H4 (cell line): ENCODE results near the gene RHOT2. TPM values are rescaled to one million over a fixed set of nuclear protein-coding genes. Genes with fewer than 3 reads are reported as not detected.
A peak's percentile ranks its signal among the peaks of the same experiment; 100 is the strongest.

ENCODE experiments used
- DNase-seq: peaks from one replicate; pipeline ENCODE4 v3.0.0-alpha.2; 2015; ENCODE audit warnings: low spot score
- total RNA-seq: library from RNA; depleted of rRNA; stranded (reverse); fragments of >200 nt; shearing (Covaris generic); gene quantifications from 2 replicates; pipeline ENCODE4 v1.2.3, GENCODE V29; 2014; rRNA removed

Gene RHOT2
- total RNA-seq = 6.5 and 32.0 TPM in 2 replicates

DNA sequence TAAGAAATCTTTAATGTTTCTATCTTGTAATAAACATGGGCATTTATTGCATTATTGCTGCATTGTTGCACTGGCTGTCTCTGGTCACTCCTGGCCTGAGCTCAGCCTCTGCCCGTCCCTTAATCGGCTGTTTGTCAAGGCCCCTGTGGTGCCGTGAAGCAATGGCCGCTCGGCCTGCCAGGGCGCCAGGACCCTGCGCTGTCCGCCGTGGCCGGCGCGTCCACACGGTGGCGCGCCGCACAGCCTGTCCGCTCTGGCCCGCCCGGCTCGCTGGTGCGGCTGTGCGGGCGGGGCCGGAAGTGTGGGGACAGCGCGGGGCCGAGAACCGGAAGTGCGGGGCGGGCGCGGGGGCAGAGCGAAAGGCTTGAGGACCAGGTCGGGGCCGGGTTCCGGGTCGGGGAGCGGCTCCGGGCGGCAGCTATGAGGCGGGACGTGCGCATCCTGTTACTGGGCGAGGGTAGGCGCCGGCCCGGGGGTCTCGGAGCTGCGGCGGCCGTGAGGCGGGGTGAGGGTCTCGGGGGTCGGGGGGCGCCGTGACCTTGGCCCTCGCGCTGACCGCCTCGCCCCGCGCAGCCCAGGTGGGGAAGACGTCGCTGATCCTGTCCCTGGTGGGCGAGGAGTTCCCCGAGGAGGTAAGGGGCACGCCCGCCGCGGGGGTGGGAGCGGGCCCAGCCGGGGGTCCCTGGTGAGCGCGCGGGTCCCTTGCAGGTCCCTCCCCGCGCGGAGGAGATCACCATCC lies at the start of gene RHOT2:
Gene RHOT2, plus strand, starts transcription at position 353 of the 739 bp plus-strand sequence. Its CDS starts 68 bp downstream, at position 421.
- peak; percentile 70 for DNase-seq

DNA sequence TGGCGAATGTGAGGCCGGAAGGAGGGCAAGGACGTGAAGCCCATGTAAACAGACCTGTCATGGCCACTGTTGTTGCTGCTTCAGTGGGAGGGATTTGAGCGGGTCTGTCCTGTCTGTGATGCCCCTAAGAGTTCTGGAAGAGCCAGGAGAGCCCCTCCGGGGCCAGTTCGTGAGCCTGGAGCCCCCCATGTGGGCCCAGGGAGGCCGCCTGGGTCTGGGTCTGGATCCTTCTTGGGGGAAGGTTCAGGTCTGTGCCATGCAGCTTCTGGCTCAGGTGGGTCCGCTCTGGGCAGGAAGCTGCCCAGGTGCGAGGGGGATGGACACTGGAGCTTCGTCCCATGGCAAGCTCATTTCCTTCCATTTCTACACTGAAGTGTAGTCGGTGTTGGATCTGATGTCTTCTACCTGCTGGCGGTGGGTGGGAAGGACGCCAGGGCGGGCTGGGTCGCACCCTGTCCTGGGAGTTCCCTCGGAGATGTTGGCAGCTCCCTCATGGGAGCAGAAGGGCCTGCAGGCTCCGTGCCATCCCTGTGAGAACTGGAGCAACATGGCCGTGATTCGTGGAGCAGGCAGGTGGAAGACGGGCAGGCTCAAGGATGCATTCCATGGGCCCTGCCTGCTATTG lies 48.3 kb upstream of the RHOT2 start:
- no peak for DNase-seq

GRCh38 chr16:620700-621525 lies 47.0 kb upstream of the RHOT2 start:
- DNase-seq = no peak

- DNase-seq = no peak
Observed at GRCh38 chr16:621526-622105, 46.3 kb upstream of the RHOT2 start.

- DNase-seq = no peak
Observed at GRCh38 chr16:622920-623280, 45.0 kb upstream of the RHOT2 start.

- no peak for DNase-seq
Observed at GRCh38 chr16:624526-625070, 43.3 kb upstream of the RHOT2 start.

DNA sequence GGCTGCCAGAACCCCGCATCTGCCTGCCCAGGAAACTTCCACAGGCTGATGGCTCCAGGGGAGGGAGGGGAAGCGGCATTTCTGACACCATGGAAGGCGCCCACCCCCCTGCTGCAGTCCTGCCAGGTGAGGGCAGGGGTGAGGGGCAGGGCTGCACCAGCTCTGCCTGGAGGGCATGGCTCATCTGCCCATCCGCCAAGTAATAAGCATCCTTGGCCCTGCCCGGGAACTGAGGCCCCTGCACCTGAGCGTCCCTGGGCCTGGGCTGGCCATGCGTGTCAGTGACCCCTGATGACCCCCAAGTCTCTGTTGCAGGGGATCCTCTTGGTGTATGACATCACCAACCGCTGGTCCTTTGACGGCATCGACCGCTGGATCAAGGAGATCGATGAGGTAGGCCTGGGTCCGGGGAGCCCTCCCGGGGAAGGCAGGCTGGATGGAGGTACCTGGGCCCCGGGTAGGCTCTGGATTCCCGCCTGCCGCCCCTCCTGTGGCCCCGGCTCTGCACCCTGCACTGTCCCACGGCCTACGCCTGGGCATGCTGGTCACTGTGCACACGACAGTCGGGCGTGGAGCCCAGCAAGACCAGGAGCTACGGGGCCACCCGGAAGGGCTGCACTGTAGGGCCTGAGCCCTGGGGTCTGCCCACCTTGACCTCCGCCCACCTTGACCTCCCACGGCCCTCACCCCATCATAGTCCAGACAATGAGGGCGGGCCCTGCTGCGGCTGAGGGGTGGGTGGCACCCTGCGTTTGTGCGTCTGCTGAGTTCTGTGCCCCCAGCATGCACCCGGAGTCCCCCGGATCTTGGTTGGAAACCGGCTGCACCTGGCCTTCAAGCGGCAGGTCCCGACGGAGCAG lies 42.6 kb upstream of the RHOT2 start:
- no peak for DNase-seq

DNA sequence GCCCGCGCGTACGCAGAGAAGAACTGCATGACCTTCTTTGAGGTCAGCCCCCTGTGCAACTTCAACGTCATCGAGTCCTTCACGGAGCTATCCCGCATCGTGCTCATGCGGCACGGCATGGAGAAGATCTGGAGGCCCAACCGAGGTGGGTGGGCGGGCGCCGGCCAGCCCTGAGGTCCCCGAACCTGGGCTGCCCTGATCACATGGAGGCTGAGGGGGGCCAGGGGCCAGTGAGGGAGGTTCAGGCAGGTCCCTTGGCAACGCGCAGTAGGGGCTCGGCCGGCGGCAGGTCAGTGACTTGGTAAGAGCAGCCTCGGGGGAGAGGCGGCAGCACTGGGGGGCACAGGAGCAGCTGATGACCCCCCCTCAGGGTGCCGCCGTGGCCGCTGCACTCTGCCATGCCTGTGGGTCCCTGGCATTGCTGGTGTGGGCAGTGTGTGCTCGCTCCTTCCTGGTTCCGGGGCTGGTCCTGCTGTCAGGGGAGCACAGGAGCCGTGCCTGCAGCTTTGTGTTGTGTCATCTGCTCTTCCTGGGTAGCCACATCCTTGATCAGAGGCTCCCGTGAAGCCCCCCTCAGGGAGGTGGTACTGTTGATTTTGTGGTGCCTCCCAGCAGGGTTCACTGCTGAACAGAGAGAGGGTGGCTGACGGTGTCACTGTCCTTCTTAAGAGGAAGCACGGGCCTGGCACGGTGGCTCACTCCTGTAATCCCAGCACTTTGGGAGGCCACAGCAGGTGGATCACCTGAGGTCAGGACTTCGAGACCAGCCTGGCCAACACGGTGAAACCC lies 41.8 kb upstream of the RHOT2 start:
- no peak for DNase-seq

DNA sequence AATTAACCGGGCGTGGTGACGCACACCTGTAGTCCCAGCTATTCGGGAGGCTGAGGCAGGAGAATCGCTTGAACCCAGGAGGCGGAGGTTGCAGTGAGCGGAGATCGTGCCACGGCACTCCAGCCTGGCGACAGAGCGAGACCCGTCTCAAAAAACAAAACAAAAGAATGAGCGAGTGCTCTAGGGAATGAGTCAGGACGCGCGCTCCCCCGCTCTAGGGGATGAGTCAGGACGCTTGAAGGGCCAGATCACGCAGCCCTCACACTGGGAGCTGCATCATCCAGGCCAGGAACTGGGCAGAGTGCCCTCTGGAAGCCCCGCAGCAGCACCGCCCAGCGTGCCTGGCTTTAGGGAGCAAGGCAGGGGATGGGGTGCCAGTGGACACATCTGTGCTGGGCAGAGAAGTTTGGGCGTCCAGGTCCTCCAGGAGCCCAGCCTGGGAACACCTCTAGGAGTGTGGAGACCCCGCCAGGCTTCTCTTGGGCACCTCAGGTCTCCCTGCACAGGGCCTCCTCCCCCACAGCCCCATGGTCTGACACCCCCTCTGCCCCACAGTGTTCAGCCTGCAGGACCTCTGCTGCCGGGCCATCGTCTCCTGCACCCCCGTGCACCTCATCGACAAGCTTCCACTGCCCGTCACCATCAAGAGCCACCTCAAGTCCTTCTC lies 41.0 kb upstream of the RHOT2 start:
- DNase-seq = peak; percentile 90

DNA sequence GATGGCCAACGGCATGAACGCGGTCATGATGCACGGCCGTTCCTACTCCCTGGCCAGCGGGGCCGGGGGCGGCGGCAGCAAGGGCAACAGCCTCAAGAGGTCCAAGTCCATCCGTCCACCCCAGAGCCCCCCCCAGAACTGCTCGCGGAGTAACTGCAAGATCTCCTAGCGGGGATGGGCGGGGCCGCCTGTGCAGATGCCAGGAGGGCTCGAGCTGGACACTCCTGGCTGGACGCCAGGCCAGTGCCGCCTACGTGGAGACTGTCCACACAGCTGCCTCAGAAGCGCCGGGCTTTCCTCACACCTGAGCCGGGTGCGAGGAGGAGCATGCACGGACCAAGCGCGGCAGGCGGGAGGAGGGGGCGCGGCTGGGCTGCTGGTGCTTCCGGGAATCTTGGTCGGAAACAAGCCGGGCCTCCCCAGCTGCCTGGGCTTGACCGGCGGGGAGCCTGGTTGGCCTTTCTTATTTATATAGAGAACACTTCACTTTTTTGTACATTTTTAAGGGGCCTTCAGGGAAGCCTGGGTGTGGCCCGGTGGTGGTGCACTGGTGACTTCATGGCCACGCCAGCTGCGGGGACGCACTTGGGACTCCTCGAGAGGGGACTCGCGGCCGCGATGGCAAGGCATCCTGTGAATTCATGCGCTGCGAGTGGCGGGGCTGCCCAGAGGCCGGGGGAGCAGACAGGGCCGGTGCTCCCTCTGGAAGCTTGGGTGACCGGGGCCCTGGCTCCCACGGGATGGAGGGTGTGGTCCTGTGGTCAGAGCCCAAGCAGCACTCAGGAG lies 40.3 kb upstream of the RHOT2 start:
- DNase-seq = peak; percentile 71

DNA sequence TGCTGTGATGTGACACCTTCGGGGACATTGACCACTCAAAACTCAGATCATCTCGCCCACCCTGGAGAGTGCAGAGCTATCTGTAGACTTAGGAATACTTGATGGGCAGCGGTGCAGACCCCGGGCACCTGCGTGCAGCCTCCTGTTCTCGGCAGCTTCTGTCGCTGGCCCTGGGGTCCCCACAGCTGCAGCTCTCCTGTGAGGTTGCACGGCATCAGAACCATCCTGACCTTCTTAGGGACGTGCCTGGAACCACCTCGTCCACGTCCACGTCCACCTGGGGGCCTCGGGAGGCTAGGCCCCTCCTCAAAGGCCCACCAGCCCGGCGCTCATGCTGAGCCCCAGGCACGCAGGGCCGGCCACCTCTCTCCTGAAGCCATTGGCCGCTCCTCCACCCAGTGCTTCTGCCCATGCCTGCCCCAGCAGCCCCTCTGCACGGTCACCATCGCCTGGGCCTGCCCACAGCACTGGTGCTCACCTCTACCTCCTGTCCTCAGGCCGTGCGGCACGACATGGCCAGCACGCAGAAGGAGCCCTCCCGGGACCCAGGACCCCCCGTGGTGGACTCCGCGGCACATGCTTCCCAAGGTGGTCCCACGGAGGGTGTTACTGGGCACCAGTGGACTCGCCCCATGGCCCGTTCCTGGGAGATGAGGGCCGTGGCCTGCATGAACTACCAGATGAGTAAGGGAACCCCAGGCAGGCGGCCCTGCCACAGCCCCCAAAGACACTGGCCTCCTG lies 39.4 kb upstream of the RHOT2 start:
- no peak for DNase-seq

DNA sequence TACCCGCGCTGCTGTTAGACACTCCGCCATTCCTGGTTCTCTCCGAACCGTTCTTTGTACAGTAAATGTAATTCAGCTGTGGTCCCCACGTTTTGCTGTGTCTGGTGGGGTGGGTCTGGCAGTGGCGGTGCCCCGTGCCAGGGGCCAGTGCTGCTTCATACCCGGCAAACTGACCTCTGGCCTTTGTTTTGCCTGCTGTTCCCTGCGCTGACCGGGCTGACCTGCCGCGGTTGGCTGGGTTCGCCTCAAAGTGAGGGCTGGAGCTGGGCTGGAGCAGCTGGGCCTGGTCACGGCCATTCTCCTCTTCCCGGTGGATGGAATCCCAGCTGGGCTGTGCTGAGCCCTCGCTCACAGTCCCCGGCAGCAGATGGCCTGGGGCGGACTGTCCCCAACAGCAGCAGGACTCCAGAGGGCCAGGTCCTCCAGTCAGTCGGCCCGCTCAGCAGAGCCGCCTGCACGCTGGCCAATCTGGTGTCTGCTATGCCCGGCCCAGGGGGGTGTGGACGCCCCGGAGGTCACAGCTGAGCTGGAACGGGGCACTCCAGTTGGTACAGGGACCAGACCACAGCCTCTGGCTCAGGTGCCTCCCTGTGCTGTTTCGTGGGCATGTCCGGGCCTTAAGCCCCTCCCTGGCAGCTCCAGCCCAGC lies 38.6 kb upstream of the RHOT2 start:
- no peak for DNase-seq

DNA sequence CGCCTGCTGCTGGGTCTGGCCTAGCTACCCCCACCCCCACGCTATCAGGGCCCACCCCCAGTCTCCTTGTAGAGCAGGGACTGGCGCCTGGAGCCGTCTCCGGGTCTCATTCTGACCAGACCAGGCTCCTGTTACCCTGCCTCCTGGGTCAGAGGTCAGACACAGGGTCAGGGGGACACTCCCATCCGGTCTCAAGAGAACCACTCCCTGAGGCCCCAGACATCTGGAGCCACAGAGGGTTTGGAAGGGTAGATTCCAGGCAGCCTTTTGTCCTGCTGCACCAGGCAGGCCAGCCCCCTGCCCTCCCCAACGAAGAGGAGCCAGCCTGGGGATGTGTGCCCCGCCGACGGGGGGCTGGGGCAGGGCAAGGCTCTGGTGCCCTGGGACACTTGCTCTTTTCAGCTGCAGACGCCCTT lies 38.1 kb upstream of the RHOT2 start:
- no peak for DNase-seq

- no peak for DNase-seq
Observed at GRCh38 chr16:630249-630814, 37.6 kb upstream of the RHOT2 start.

DNA sequence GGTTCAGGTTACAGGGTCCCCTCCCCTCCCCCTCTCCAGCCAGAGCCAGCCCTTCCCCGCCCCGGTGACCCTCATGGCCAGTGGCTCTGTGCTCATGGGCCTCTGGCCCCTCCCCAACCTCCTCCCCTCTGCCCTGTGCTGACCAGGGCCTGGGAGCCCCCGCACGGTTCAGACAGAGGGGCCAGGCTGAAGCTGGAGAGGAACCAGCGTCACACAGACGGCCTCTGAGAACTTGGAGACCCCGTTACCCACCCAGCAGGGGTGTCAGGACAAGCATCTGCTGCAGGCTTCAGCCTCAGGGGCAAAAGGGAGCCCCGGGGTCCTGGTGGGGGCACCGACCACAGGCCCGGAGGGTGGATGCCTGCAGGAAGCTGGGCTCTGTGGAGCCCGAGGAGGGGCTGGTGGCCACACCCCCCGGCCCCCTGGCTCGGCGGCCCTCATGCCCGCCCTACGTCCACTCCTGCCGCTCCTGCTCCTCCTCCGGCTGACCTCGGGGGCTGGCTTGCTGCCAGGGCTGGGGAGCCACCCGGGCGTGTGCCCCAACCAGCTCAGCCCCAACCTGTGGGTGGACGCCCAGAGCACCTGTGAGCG lies 37.0 kb upstream of the RHOT2 start, which contains the start of gene WFIKKN1:
Gene WFIKKN1, plus strand, starts transcription at position 171 of the 591 bp plus-strand sequence. Its CDS starts 269 bp downstream, at position 440.
- no peak for DNase-seq

- DNase-seq = no peak
Observed at GRCh38 chr16:631808-632358, 36.0 kb upstream of the RHOT2 start.
